Left forelimb (tissue), 1 donor: Measurements from ENCODE around the gene TSR3.

Experiments
- DNase-seq: peaks from one replicate; pipeline ENCODE4 v3.0.0-alpha.2; 2018; ENCODE audit warnings: low spot score

TSR3 gene

GRCh38 chr16:1308036-1308976 lies 43.4 kb downstream of the TSR3 start:
- DNase-seq = no peak

GRCh38 chr16:1306334-1306733 lies 45.3 kb downstream of the TSR3 start:
- peak; percentile 62 for DNase-seq

DNA sequence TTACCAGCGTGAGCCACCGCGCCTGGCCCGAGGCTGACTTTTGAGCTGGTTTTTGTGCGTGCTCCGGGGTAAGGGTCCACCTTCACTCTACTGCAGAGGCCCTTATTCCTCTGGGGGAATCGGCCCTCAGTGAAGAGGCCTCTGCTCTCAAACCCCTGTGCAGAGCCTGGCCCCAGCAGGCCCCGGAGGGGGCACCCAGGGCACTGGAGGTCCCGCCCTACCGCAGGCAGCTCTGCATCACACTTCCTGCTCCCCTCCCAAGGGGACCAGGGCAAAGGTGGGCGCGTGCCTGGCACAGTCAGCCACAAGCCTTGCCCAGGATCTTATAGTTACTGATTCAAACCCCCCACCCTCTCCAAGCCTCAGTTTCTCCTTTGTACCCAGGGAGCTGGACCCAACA lies 45.9 kb downstream of the TSR3 start:
- no peak for DNase-seq

GRCh38 chr16:1301562-1301961 lies 50.1 kb downstream of the TSR3 start:
- DNase-seq = peak; percentile 52

DNA sequence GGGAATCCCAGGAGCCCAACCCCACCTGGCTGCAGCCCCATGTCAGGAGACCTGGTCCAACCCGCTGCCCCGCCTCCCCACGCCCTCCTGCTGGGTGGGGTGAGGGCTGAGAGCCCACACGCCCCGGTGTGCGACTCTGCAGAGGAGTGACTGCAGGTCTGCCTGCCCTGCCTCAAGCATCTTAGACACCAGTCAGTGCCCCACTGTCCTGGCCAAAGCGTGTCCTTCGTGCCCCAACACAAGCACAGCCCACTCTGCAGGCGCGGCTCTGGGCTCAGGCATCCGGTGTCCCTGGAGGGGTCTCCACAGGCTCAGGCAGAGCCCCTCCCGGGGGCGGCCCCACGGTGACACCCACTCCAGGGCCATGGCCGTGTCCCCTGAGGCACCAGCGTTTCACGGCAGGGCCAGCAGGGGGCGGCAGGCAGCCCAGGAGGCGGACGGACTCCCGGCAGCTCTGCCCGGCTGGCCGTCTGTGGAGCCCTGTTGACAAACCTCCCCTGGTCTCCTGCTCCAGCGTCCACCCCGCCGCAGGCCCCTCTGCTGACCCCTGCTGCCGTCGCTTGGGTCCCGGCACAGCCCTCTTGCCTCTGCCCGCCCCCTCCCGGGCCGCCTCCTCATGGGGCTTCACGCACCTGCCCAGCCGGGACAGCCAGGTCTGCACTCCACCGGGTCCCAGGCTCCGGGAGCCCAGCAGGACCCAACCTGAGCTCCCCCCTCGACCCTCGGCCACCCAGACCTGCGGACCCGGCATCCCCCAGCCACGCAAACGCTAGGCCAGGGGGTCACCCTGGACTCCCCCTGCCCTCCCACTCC lies 50.8 kb downstream of the TSR3 start:
- DNase-seq = peak; percentile 75

- DNase-seq = no peak
Measured at GRCh38 chr16:1299868-1300203, 51.8 kb downstream of the TSR3 start.
